ENCODE measurements around the gene POU5F1.

DNA sequence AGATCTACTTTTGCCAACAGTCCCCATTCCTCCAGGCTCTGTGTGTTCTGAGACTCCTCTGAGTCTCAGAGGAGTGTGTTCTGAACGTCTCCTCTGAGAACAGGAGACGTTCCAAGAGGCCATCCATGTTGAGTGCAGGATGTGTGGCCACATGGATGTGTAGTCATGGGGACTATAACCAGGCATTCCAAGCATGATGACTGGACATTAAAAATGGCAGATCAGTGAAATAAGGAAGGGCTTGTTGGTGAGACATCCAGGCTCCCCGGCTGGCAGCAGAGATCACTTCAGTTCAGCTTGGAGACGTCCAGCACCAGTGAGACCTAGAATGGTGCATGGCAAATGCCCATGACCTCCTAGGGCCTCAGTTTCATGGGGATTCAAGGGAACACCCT is 34.3 kb upstream of the POU5F1 start:
- TF ChIP-seq POLR2A (IDR thresholded peaks at IDR 0.05; ENCODE audit: low read depth, low read length) (no peak), POLR2AphosphoS5 (IDR thresholded peaks at IDR 0.05; ENCODE audit: low read depth, low read length) (no peak)
